Pancreas (tissue), 10 donors: ENCODE measurements around the gene B3GAT3. TPM values are rescaled to one million over a fixed set of nuclear protein-coding genes. Genes with fewer than 3 reads are reported as not detected.

Experiments used
- ATAC-seq, 4 donors: fragments of 200-7000 bp; cut with Tn5 transposase; one replicate each; pipeline versions ENCODE4 v1.8.0 to v1.9.1; 2020; ENCODE audit warnings: mild to moderate bottlenecking in 4 of 4, moderate library complexity in 4 of 4
- DNase-seq, 6 donors: peaks; one replicate each; pipeline ENCODE4 v3.0.0-alpha.2; 2020
- FAIRE-seq: peaks from 2 replicates; lab custom pipeline; 2012; peaks lifted over from hg19 to GRCh38; lab: Jason Lieb, UNC
- H3K27ac ChIP-seq, 4 donors: fragments of 200-600 bp; sonication (generic); 1 replicate in 3 of 4; 2 replicates in 1 of 4; pipeline versions ENCODE4 v1.5.0 to v1.8.0; 2020
- H3K27me3 ChIP-seq, 4 donors: fragments of 200-600 bp; one replicate each; pipeline ENCODE4 v1.8.0; 2021
- H3K36me3 ChIP-seq, 3 donors: fragments of 200-600 bp; sonication (generic) in 1 of 3; one replicate each; pipeline versions ENCODE4 v1.5.0 to v1.8.0; 2020 to 2021
- H3K4me1 ChIP-seq, 3 donors: fragments of 200-600 bp; one replicate each; pipeline ENCODE4 v1.8.0; 2021
- H3K4me3 ChIP-seq, 4 donors: fragments of 200-600 bp; sonication (generic) in 2 of 4; one replicate each; pipeline versions ENCODE4 v1.5.0 to v1.8.0; 2020 to 2021
- H3K9me3 ChIP-seq, 4 donors: fragments of 200-600 bp; one replicate each; pipeline ENCODE4 v1.8.0; 2021
- CTCF ChIP-seq, 4 donors: fragments of 200-600 bp; sonication (generic) in 3 of 4; IDR thresholded peaks; one replicate each; pipeline versions ENCODE4 v1.5.0 to v1.8.0; 2021; ENCODE audit warnings: antibody characterized with exemption in 4 of 4
- WGBS, 2 donors: extraction: QIAGEN DNeasy Blood & Tissue Kit; methylation state at CpG; one replicate each; pipeline ENCODE4 v1.1.7; 2013; 5-methylcytosine and 5-hydroxymethylcytosine counted together
- intact Hi-C, 3 donors: fragments of 100-400 bp; cut with DNase I; formaldehyde crosslinking; loops; one replicate each; pipeline versions ENCODE4 v1.11.1 to v1.14.2; 2022
- polyA plus RNA-seq, 2 donors: library from polyadenylated mRNA; stranded (reverse); fragments of 200-250 nt; gene quantifications; one replicate each; pipeline ENCODE4 v1.2.3, GENCODE V29; 2013
- total RNA-seq, 6 donors: library from RNA; stranded (reverse); fragmentation: NEBNext Ultra II Directional in 4 of 6; extraction: Animal tissue kit (Norgen Biotek cat#: 25700) in 4 of 6; gene quantifications; one replicate each; pipeline versions ENCODE4 v1.2.1 to v1.2.4, GENCODE V29; 2021 to 2023
- donor health status: healthy with polysubstance abuse.
- donor health status: DM: no; HTN: no; CAD: no; lungs with moderate emphysema.
- donor health status: DM: no; HTN: no; CAD: no.
- donor health status: control.
- donor health status: control.
- donor health status: Bipolar disorder and iron deficiency.
- donor health status: DM: yes; HTN: yes; CAD: no.
- donor health status: DM: no; HTN: no; CAD: no.
- donor health status: DM: no; HTN: no; CAD: no.
- donor health status: DM: yes; HTN: yes; CAD: no.

Gene B3GAT3
- total and polyA plus RNA-seq, 8 donors = 13.2 to 50.8 (median 18.5) TPM

DNA sequence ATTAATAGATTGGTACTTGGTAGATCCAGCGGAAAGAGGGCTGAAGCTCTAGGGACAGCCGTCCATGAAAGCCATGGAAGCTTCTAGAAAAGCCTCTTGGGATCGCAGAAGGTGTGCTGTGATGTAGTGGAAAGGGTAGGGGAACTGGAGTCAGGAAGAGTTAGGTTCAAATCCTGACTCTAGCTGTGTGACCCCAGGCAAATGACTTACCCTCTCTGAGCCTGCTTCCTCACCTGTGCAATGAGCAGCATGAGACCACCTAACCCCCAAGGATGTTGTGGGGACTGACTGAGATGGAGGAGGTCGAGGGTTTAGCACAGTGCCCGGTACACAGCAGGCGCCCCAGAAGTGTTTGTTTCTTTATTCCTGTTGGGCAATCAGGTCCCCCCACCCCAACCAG, 11.4 kb downstream of the B3GAT3 start:
- intact Hi-C loops = no loop called here
- DNase-seq = no peak
- Histone ChIP-seq H3K27ac (no peak overlapping the region), H3K9me3 (no peaks in the 10 kb centered on the region), H3K4me1 (peaks cover 0 to 11% (median 0%) of the 10 kb centered on the region in 3 donors), H3K36me3 (peaks cover 0 to 6% (median 0%) of the 10 kb centered on the region in 3 donors), H3K27me3 (no peaks in the 10 kb centered on the region), H3K4me3 (no peak overlapping the region)
- FAIRE-seq = no peak
- WGBS, 2 donors = 82 to 87% methylated on average over 6 of the region's 6 CpGs
- TF ChIP-seq CTCF (IDR thresholded peaks at IDR 0.05) = no peak
- no peak for ATAC-seq

- FAIRE-seq = no peak
Observed at GRCh38 chr11:62608776-62609175, 13.0 kb downstream of the B3GAT3 start.

GRCh38 chr11:62607714-62608113, 14.1 kb downstream of the B3GAT3 start:
- H3K27ac ChIP-seq = no peak overlapping the region
- TF ChIP-seq CTCF (IDR thresholded peaks at IDR 0.05) = no peak
- H3K9me3 ChIP-seq = no peaks in the 10 kb centered on the region
- ATAC-seq (no peak), FAIRE-seq (no peak), DNase-seq (no peak)
- intact Hi-C loops = no loop called here
- peaks cover 0 to 8% (median 0%) of the 10 kb centered on the region in 3 donors for H3K4me1 ChIP-seq
- no peak overlapping the region for H3K4me3 ChIP-seq
- no peaks in the 10 kb centered on the region for H3K27me3 ChIP-seq
- 81 to 90% methylated on average over 4 of the region's 4 CpGs for WGBS, 2 donors
- peaks cover 0 to 10% (median 0%) of the 10 kb centered on the region in 3 donors for H3K36me3 ChIP-seq

More at GRCh38 chr11:62608776-62609175, 13.0 kb downstream of the B3GAT3 start:
- no peaks in the 10 kb centered on the region for H3K27me3 ChIP-seq
- peaks cover 0 to 10% (median 0%) of the 10 kb centered on the region in 3 donors for H3K36me3 ChIP-seq
- no peak for TF ChIP-seq CTCF (IDR thresholded peaks at IDR 0.05)
- ATAC-seq (no peak), DNase-seq (no peak)
- no peak overlapping the region for H3K27ac ChIP-seq
- peaks cover 0 to 11% (median 0%) of the 10 kb centered on the region in 3 donors for H3K4me1 ChIP-seq
- H3K4me3 ChIP-seq = no peak overlapping the region
- intact Hi-C loops = no loop called here
- WGBS, 2 donors = 87 to 95% methylated on average over 12 of the region's 12 CpGs
- H3K9me3 ChIP-seq = no peaks in the 10 kb centered on the region

DNA sequence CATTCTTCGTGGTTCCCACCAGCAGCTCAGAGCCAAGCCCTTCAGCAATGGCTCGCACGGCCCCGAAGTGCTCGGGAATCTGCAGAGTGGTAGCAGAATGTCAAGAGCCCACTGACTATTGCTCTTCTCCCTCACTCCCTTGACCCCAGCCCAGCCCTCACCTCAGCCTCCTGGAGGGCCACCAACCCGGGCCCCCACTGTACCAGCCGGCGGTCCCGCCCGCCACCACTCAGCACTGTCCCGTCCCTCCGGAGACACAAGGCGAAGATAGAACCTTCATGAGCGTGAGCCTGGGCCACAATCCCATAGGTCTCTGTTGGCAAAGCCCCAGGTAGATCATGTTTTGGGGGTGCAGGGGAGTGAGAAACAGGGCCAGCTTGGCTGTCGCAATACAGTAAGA, 15.9 kb downstream of the B3GAT3 start:
- intact Hi-C loops = no loop called here
- Histone ChIP-seq H3K36me3 (peaks cover 0 to 10% (median 0%) of the 10 kb centered on the region in 3 donors), H3K9me3 (no peaks in the 10 kb centered on the region), H3K27ac (no peak overlapping the region), H3K4me1 (peaks cover 0 to under 1% (median 0%) of the 10 kb centered on the region in 3 donors), H3K27me3 (no peaks in the 10 kb centered on the region), H3K4me3 (no peak overlapping the region)
- DNase-seq (no peak), ATAC-seq (no peak), FAIRE-seq (no peak)
- WGBS, 2 donors = 95 to 96% methylated on average over 15 of the region's 15 CpGs
- TF ChIP-seq CTCF (IDR thresholded peaks at IDR 0.05) = no peak

GRCh38 chr11:62605467-62605866, 16.3 kb downstream of the B3GAT3 start:
- H3K9me3 ChIP-seq = no peaks in the 10 kb centered on the region
- H3K4me1 ChIP-seq = peaks cover 0 to under 1% (median 0%) of the 10 kb centered on the region in 3 donors
- DNase-seq (no peak), FAIRE-seq (no peak), ATAC-seq (no peak)
- 80 to 88% methylated on average over 6 of the region's 6 CpGs for WGBS, 2 donors
- H3K27me3 ChIP-seq = no peaks in the 10 kb centered on the region
- intact Hi-C loops = no loop called here
- no peak overlapping the region for H3K27ac ChIP-seq
- TF ChIP-seq CTCF (IDR thresholded peaks at IDR 0.05) = no peak
- H3K36me3 ChIP-seq = peaks cover 0 to 10% (median 0%) of the 10 kb centered on the region in 3 donors
- H3K4me3 ChIP-seq = no peak overlapping the region
